ENCODE results near the gene TMBIM1. TPM values are rescaled to one million over a fixed set of nuclear protein-coding genes. Genes with fewer than 3 reads are reported as not detected.

Gene TMBIM1
- total and polyA plus RNA-seq, 9 of the 15 experiments (the other 6 are each of a cell fraction or from before 2014, with no cell fraction given), result 14.2 to 105 (median 47.0) TPM

GRCh38 chr2:218307415-218308090 is 15.2 kb upstream of the TMBIM1 start:
- FAIRE-seq, result no peak
- ChIA-PET POLR2A (interaction anchor here (0.6 to 1.5 kb wide), 5 partner anchors 8 to 158 kb away, joined by 3 read pairs; no protein-coding TSS in a partner anchor), CTCF (ENCODE audit: low intra/inter-chr PET ratio) (no interaction called here)
- Histone ChIP-seq H3K4me2 (ENCODE audit: insufficient read depth, low read length) (no peak overlapping the region; the same call in 1 of the 2 replicates), H3K27me3 (ENCODE audit: control insufficient read depth in 2 of 2, insufficient read depth in 2 of 2, low read length in 2 of 2) (no peaks in the 10 kb centered on the region), H3K9me1 (ENCODE audit: control insufficient read depth, insufficient read depth, low read length) (no peaks in the 10 kb centered on the region), H3K4me3 (no peak overlapping the region), H3K9ac (ENCODE audit: insufficient read depth in 1 of 2, low read depth in 2 of 2, low read length in 2 of 2) (peak overlapping the region in 1 of 2 experiments; percentile 14; a peak in 1 of 4 replicates), H4K20me1 (replicated peaks; ENCODE audit: control insufficient read depth, insufficient read depth, low read length) (no peaks in the 10 kb centered on the region), H3K4me1 (replicated peaks in 1 of 2; ENCODE audit: control insufficient read depth in 2 of 2, insufficient read depth in 2 of 2, low read length in 2 of 2) (peaks cover 4 to 6% of the 10 kb centered on the region in 2 experiments; a peak in 3 of 5 replicates), H3K79me2 (ENCODE audit: control insufficient read depth, insufficient read depth, low read length) (no peaks in the 10 kb centered on the region), H3K27ac (ENCODE audit: extremely low read depth, low read depth, low read length) (no peak overlapping the region), H3K36me3 (ENCODE audit: control insufficient read depth, insufficient read depth, low read length) (no peaks in the 10 kb centered on the region), H3K9me3 (replicated peaks; ENCODE audit: control insufficient read depth, insufficient read depth, low read depth, low read length) (no peaks in the 10 kb centered on the region), H2AFZ (ENCODE audit: low read depth, low read length) (peak overlapping the region; percentile 8; the same call in 1 of the 2 replicates)
- in situ Hi-C loops (cut with MboI), result no loop called here
- BruUV-seq (replicated peaks), result no TSS peak
- WGBS (ENCODE audit: insufficient coverage, low coverage, missing lambda C conversion rate), result 49% methylated on average over 6 of the region's 6 CpGs
- peak; percentile 74 for ATAC-seq
- intact Hi-C loops (cut with micrococcal nuclease), result no loop called here
- DNase-seq (ENCODE audit: extremely low read depth in 1 of 4, low spot score in 3 of 4), result no peak
- TF ChIP-seq, protein P1, sequence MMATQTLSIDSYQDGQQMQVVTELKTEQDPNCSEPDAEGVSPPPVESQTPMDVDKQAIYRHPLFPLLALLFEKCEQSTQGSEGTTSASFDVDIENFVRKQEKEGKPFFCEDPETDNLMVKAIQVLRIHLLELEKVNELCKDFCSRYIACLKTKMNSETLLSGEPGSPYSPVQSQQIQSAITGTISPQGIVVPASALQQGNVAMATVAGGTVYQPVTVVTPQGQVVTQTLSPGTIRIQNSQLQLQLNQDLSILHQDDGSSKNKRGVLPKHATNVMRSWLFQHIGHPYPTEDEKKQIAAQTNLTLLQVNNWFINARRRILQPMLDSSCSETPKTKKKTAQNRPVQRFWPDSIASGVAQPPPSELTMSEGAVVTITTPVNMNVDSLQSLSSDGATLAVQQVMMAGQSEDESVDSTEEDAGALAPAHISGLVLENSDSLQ (IDR thresholded peaks at IDR 0.05), result peak; percentile 71
- no peak for TF ChIP-seq XRCC4 (IDR thresholded peaks at IDR 0.05; ENCODE audit: extremely low read depth, insufficient read depth, insufficient read length)
- no peak for TF ChIP-seq TBP (optimal IDR thresholded peaks at IDR 0.05; ENCODE audit: low read depth, low read length)
- TF ChIP-seq PBX2 (CRISPR knock-in tag; IDR thresholded peaks at IDR 0.05; ENCODE audit: low read depth), result no peak
- peak; percentile 79 for TF ChIP-seq PBX2 (tag; conservative IDR thresholded peaks at IDR 0.05; ENCODE audit: low read depth)
- TF ChIP-seq U2AF1 (optimal IDR thresholded peaks at IDR 0.05; ENCODE audit: low read depth, low read length), result no peak
- TF ChIP-seq SIX5 (IDR thresholded peaks at IDR 0.05; ENCODE audit: borderline replicate concordance in 1 of 2, insufficient read depth in 1 of 2, low read depth in 1 of 2, low read length in 2 of 2), result no peak
- peak; percentile 91 for TF ChIP-seq ESRRA (IDR thresholded peaks at IDR 0.05; ENCODE audit: borderline replicate concordance, low read depth)
- no peak for TF ChIP-seq CGGBP1 (CRISPR knock-in tag; IDR thresholded peaks at IDR 0.05)
- TF ChIP-seq ZNF146 (CRISPR knock-in tag; IDR thresholded peaks at IDR 0.05; ENCODE audit: unreplicated experiment), result no peak
- no peak for TF ChIP-seq ZNF143 (CRISPR knock-in tag; IDR thresholded peaks at IDR 0.05)
- no peak for TF ChIP-seq ID3 (CRISPR knock-in tag; IDR thresholded peaks at IDR 0.05)
- 0 out of 2 replicates have a peak, but pooled peaks have one; percentile 28 for TF ChIP-seq ID3 (tag; IDR thresholded peaks at IDR 0.05)
- no peak for TF ChIP-seq CHD1 (IDR thresholded peaks at IDR 0.05; ENCODE audit: low read length)
- TF ChIP-seq CTBP1 (IDR thresholded peaks at IDR 0.05; ENCODE audit: borderline replicate concordance), result 0 out of 2 replicates have a peak, but pooled peaks have one; percentile 30
- TF ChIP-seq GMEB1 (CRISPR knock-in tag; IDR thresholded peaks at IDR 0.05), result no peak
